Stimulated activated naive B cell treated with anti-CD40 and anti-IgM and Interleukin-4, amounts not matched to agents 10 μg/mL and 1 μg/mL and 100 μg/mL, for 72 hours (primary cell): ENCODE data around the gene PCP4.

ENCODE experiments used
- ATAC-seq, 2 donors: fragments of 150-1000 bp; cut with Tn5 transposase; replicated peaks; 2 replicates each; pipeline ENCODE4 v1.10.0; 2021; ENCODE audit warnings: moderate library complexity in 1 of 2
- DNase-seq: peaks from one replicate; pipeline ENCODE4 v3.0.0; 2021
- H3K27ac Mint-ChIP-seq: one replicate; pipeline ENCODE4 v1.8.0; 2022; ENCODE audit warnings: mild to moderate bottlenecking, mixed read lengths
- H3K27me3 Mint-ChIP-seq, 2 donors: one replicate each; pipeline ENCODE4 v1.8.0; 2022; ENCODE audit warnings: mixed read lengths in 2 of 2
- H3K36me3 Mint-ChIP-seq, 2 donors: one replicate each; pipeline ENCODE4 v1.8.0; 2022; ENCODE audit warnings: mixed read lengths in 2 of 2, mild to moderate bottlenecking in 1 of 2
- H3K4me1 Mint-ChIP-seq, 2 donors: one replicate each; pipeline ENCODE4 v1.8.0; 2022; ENCODE audit warnings: mixed read lengths in 2 of 2, mild to moderate bottlenecking in 1 of 2
- H3K4me3 Mint-ChIP-seq, 2 donors: one replicate each; pipeline ENCODE4 v1.8.0; 2022; ENCODE audit warnings: mild to moderate bottlenecking in 2 of 2, mixed read lengths in 2 of 2, moderate library complexity in 1 of 2
- H3K9me3 Mint-ChIP-seq, 2 donors: one replicate each; pipeline ENCODE4 v1.8.0; 2022; ENCODE audit warnings: mixed read lengths in 2 of 2, mild to moderate bottlenecking in 1 of 2

The PCP4 gene

GRCh38 chr21:39958731-39959130 lies 91.5 kb downstream of the PCP4 start:
- H3K9me3 Mint-ChIP-seq, result peaks cover 2 to 10% of the 10 kb centered on the region in 2 donors
- peaks cover 0 to 5% of the 10 kb centered on the region in 2 donors for H3K27me3 Mint-ChIP-seq
- H3K4me1 Mint-ChIP-seq, result no peaks in the 10 kb centered on the region
- no peak for ATAC-seq
- no peak for DNase-seq
- no peaks in the 10 kb centered on the region for H3K36me3 Mint-ChIP-seq
- no peak overlapping the region for H3K4me3 Mint-ChIP-seq
- H3K27ac Mint-ChIP-seq, result no peak overlapping the region

DNA sequence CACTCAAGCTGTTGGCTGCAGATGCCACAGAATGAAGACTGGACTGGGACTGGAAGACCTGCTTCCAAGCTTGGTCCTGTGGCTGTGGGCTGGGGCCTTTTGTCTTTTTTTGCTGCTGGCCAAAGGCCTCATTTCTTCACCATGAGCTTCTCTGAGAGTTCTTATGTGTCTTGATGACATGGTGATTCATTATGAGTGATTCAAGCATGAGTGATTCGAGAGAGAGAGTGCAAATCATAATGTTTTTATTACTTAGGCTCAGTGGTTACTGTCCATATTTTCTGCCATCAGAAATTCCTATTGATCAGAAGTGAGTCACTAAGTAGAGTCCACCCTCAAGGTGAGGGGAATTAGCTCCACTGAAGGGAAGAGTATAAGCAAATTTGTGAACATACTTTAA lies 94.0 kb downstream of the PCP4 start:
- H3K4me1 Mint-ChIP-seq, result no peaks in the 10 kb centered on the region
- no peak for DNase-seq
- H3K36me3 Mint-ChIP-seq, result no peaks in the 10 kb centered on the region
- peaks cover 2 to 12% of the 10 kb centered on the region in 2 donors for H3K9me3 Mint-ChIP-seq
- H3K27me3 Mint-ChIP-seq, result no peaks in the 10 kb centered on the region
- no peak overlapping the region for H3K4me3 Mint-ChIP-seq
- ATAC-seq, result no peak
- no peak overlapping the region for H3K27ac Mint-ChIP-seq

GRCh38 chr21:39965026-39965425 lies 97.8 kb downstream of the PCP4 start:
- Mint-ChIP-seq H3K4me3 (no peak overlapping the region), H3K9me3 (peaks cover 11% of the 10 kb centered on the region in 2 donors)
- ATAC-seq, result no peak

GRCh38 chr21:39966786-39967185 lies 99.5 kb downstream of the PCP4 start:
- Mint-ChIP-seq H3K27me3 (no peaks in the 10 kb centered on the region), H3K4me3 (no peak overlapping the region), H3K4me1 (peaks cover 0 to 13% of the 10 kb centered on the region in 2 donors), H3K36me3 (no peaks in the 10 kb centered on the region), H3K9me3 (peaks cover 7 to 13% of the 10 kb centered on the region in 2 donors), H3K27ac (no peak overlapping the region)
- DNase-seq (no peak), ATAC-seq (peak in 1 of 2 donors; percentile 57)

More at GRCh38 chr21:39965026-39965425, 97.8 kb downstream of the PCP4 start:
- H3K36me3 Mint-ChIP-seq, result no peaks in the 10 kb centered on the region
- no peak overlapping the region for H3K27ac Mint-ChIP-seq
- no peak for DNase-seq
- peaks cover 0 to 9% of the 10 kb centered on the region in 2 donors for H3K4me1 Mint-ChIP-seq
- no peaks in the 10 kb centered on the region for H3K27me3 Mint-ChIP-seq

- ATAC-seq, result no peak
- no peak overlapping the region for H3K27ac Mint-ChIP-seq
- H3K9me3 Mint-ChIP-seq, result peaks cover 3 to 11% of the 10 kb centered on the region in 2 donors
- no peaks in the 10 kb centered on the region for H3K36me3 Mint-ChIP-seq
- H3K27me3 Mint-ChIP-seq, result no peaks in the 10 kb centered on the region
- no peak for DNase-seq
- peaks cover 0 to 13% of the 10 kb centered on the region in 2 donors for H3K4me1 Mint-ChIP-seq
- no peak overlapping the region for H3K4me3 Mint-ChIP-seq
These were observed 100.8 kb downstream of the PCP4 start for GRCh38 chr21:39968010-39968409.

GRCh38 chr21:39969691-39970364 lies 102.6 kb downstream of the PCP4 start:
- DNase-seq (peak; percentile 8), ATAC-seq (peak in 1 of 2 donors; percentile 83)
- Mint-ChIP-seq H3K4me1 (peaks cover 0 to 13% of the 10 kb centered on the region in 2 donors), H3K9me3 (peaks cover 3 to 11% of the 10 kb centered on the region in 2 donors), H3K36me3 (no peaks in the 10 kb centered on the region), H3K27me3 (no peaks in the 10 kb centered on the region), H3K4me3 (no peak overlapping the region), H3K27ac (no peak overlapping the region)

- Mint-ChIP-seq H3K9me3 (peaks cover 0 to 8% of the 10 kb centered on the region in 2 donors), H3K4me1 (peaks cover 0 to 10% of the 10 kb centered on the region in 2 donors), H3K36me3 (no peaks in the 10 kb centered on the region), H3K4me3 (no peak overlapping the region), H3K27ac (no peak overlapping the region), H3K27me3 (peaks cover 6 to 9% of the 10 kb centered on the region in 2 donors)
- no peak for ATAC-seq
- DNase-seq, result no peak
These were observed 104.7 kb downstream of the PCP4 start for GRCh38 chr21:39971956-39972355.

DNA sequence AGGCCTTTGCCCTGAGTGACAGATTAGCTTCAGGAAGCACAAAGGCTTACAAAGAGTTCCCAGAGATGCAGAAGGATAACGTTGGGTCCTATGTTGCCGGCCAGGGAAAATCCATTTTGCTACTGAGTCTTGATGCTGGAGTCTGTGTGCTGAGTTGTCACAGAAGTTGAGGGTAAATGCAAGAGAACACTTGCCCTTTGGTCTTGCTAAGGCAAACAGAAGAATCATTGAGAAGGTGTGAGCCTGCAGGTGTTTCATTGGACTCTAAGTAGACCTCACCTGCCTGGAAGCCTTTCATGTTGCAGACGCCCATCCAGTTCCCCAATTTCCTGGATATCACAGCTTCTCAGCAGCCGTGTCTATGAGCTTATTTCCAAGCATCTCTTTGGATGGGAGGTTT lies 105.2 kb downstream of the PCP4 start:
- DNase-seq (no peak), ATAC-seq (no peak)
- Mint-ChIP-seq H3K27me3 (peaks cover 6 to 9% of the 10 kb centered on the region in 2 donors), H3K4me1 (peaks cover 0 to 8% of the 10 kb centered on the region in 2 donors), H3K9me3 (peaks cover 0 to 8% of the 10 kb centered on the region in 2 donors), H3K36me3 (no peaks in the 10 kb centered on the region), H3K4me3 (no peak overlapping the region), H3K27ac (no peak overlapping the region)

DNA sequence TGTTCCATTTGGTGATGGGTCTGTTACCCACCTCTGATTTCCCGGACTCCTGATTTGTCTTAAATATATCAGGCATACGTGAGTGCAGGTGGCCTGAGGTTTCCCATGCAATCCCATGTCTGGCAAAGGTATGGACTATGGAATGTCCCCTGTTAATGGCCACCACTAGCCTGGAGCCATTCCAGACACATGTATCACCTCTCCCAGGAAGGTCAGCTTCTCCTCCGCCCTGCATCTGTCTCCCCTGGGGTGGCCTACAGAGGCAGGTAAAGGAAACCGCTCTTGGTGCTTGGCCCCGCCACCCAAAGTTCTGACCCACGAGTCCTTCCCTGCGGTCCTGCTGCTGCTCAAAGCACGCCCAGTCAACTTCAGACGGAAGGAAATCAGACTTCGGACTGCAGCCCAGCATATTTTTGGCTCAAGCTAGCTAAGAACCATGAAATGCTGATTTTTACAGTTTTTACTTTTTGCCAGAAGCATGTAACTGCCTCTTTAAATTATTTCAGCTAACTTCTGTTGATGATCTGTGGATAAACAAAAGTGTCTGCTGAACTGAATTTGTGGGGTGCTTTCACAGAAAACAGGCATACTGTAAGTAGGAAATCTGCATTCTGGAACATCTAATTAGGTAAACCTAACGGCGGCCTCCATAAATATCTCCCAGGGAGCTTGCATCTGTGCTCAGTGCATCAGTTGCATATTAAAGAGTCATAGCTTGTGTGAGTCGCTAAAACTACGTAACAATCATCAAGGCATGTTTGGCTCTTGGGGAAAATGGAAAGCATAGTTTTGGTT lies 105.9 kb downstream of the PCP4 start:
- H3K4me3 Mint-ChIP-seq, result no peak overlapping the region
- H3K27me3 Mint-ChIP-seq, result peaks cover 6 to 16% of the 10 kb centered on the region in 2 donors
- ATAC-seq (no peak), DNase-seq (no peak)
- peaks cover 0 to 8% of the 10 kb centered on the region in 2 donors for H3K4me1 Mint-ChIP-seq
- no peaks in the 10 kb centered on the region for H3K36me3 Mint-ChIP-seq
- no peak overlapping the region for H3K27ac Mint-ChIP-seq
- H3K9me3 Mint-ChIP-seq, result peaks cover 0 to 6% of the 10 kb centered on the region in 2 donors

DNA sequence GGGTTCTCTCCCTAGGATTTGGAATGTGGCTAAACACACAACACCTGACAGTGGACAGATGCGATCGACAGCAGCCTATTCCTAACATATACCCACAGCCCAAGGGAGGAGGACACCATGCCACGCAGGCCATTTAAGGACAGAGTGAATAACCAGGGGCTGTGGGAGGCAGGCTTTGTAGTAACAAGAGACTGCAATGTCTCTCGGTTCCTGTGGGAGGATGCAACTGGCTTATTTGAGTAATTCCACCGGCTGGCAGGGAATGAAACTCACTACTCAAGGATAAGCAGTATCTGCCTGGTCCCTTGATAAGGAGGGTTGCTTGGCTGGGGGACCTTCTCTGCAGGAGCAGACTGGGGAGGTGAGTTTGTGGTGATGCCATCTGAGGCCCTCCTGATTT lies 109.6 kb downstream of the PCP4 start:
- H3K4me3 Mint-ChIP-seq, result no peak overlapping the region
- ATAC-seq, result no peak
- H3K27me3 Mint-ChIP-seq, result peaks cover 6 to 19% of the 10 kb centered on the region in 2 donors

More for the DNA sequence above, 109.6 kb downstream of the PCP4 start:
- Mint-ChIP-seq H3K27ac (no peak overlapping the region), H3K36me3 (no peaks in the 10 kb centered on the region), H3K9me3 (peaks cover 0 to 1% of the 10 kb centered on the region in 2 donors), H3K4me1 (no peaks in the 10 kb centered on the region)
- no peak for DNase-seq
